ENCODE results near the gene CNTNAP2. TPM values are rescaled to one million over a fixed set of nuclear protein-coding genes. Genes with fewer than 3 reads are reported as not detected.

CNTNAP2 gene
- total and polyA plus RNA-seq, 3 donors from 2014 or later: 4.3 to 6.1 (median 4.4) TPM

GRCh38 chr7:147161405-147161804, 1044.8 kb downstream of the CNTNAP2 start:
- no peak overlapping the region for H3K27ac ChIP-seq
- H3K9me3 ChIP-seq: no peaks in the 10 kb centered on the region
- H3K36me3 ChIP-seq (ENCODE audit: low read depth, missing control alignments): no peaks in the 10 kb centered on the region
- H3K27me3 ChIP-seq: no peaks in the 10 kb centered on the region
- 95 to 100% methylated on average over 1 of the region's 1 CpG for WGBS, 2 donors
- DNase-seq: no peak
- intact Hi-C loops (cut with DNase I; ENCODE audit: low total_unique reads): no loop called here
- no peaks in the 10 kb centered on the region for H3K4me1 ChIP-seq
- TF ChIP-seq CTCF (IDR thresholded peaks at IDR 0.05): no peak
- TF ChIP-seq POLR2A (IDR thresholded peaks at IDR 0.05): no peak
- H3K4me3 ChIP-seq: no peak overlapping the region

DNA sequence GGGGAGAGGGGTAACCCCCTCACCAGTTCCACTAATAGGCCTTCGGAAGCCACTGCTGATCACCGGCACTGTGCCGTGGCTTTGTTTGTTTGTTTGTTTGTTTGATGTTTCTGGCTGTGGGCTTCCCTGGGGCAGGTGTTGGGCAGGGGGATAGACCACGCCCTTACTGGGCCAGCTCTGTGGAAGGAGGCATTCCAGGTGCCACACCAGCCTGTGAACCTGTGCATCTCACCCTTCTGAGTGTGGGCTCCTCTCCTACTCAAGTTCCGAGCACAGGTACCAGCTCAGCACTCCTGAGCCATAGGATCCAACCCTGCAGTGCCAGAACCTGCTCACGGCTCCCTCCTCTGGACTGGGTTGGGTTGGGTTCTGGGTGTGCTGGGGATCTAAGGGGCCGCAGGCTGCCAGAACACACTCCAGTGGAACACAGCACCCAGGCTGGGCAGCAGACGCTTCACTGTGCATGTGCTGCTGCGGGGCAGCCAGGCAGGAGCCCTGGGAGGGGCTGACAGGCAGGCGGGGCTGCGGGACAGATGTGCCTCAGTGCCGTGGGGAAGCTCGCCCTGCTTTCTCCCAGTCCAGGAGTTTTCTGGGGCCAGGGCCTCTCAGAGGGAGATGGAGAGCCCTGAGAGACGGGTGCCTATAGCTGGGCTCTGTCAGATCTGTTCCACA, 1053.9 kb downstream of the CNTNAP2 start:
- TF ChIP-seq CTCF (IDR thresholded peaks at IDR 0.05) (no peak), POLR2A (IDR thresholded peaks at IDR 0.05) (no peak)
- Histone ChIP-seq H3K36me3 (ENCODE audit: low read depth, missing control alignments) (no peaks in the 10 kb centered on the region), H3K4me1 (no peaks in the 10 kb centered on the region), H3K9me3 (no peaks in the 10 kb centered on the region), H3K27ac (no peak overlapping the region), H3K27me3 (no peaks in the 10 kb centered on the region), H3K4me3 (no peak overlapping the region)
- WGBS, 2 donors: 61 to 84% methylated on average over 4 to 13 of the region's 14 CpGs
- intact Hi-C loops (cut with DNase I; ENCODE audit: low total_unique reads): no loop called here
- no peak for DNase-seq

GRCh38 chr7:147171013-147171391, 1054.4 kb downstream of the CNTNAP2 start:
- H3K4me3 ChIP-seq: no peak overlapping the region
- H3K4me1 ChIP-seq: no peaks in the 10 kb centered on the region
- H3K36me3 ChIP-seq (ENCODE audit: low read depth, missing control alignments): no peaks in the 10 kb centered on the region
- no peak overlapping the region for H3K27ac ChIP-seq
- H3K27me3 ChIP-seq: no peaks in the 10 kb centered on the region
- TF ChIP-seq CTCF (IDR thresholded peaks at IDR 0.05) (no peak), POLR2A (IDR thresholded peaks at IDR 0.05) (no peak)
- 65 to 73% methylated on average over 6 of the region's 6 CpGs for WGBS, 2 donors
- intact Hi-C loops (cut with DNase I; ENCODE audit: low total_unique reads): no loop called here
- H3K9me3 ChIP-seq: no peaks in the 10 kb centered on the region
- no peak for DNase-seq

GRCh38 chr7:147173883-147174282, 1057.3 kb downstream of the CNTNAP2 start:
- intact Hi-C loops (cut with DNase I; ENCODE audit: low total_unique reads): no loop called here
- no peak overlapping the region for H3K4me3 ChIP-seq
- no peak for TF ChIP-seq POLR2A (IDR thresholded peaks at IDR 0.05)
- TF ChIP-seq CTCF (IDR thresholded peaks at IDR 0.05): no peak

DNA sequence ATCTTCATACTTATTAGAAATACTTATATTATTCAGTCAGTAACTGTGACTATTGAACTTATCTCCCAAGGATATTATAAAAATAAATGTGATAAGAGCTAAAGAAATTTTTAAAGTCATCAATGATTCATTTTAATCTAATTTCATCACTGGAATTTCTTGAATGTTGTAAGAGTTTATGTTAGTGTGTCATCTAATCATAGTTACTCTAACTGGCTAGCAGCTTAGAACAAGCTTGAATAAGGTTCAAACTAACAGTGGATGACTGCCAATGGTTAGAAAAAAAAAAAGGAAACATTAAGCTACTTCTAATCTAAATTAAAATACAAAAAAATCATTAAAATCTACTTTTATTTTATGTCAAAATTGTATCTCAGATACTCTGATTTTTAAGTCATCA, 1066.3 kb downstream of the CNTNAP2 start:
- no peak for TF ChIP-seq CTCF (IDR thresholded peaks at IDR 0.05)
- TF ChIP-seq POLR2A (IDR thresholded peaks at IDR 0.05): no peak
- no peak overlapping the region for H3K4me3 ChIP-seq
- no peak overlapping the region for H3K27ac ChIP-seq
- H3K27me3 ChIP-seq: no peaks in the 10 kb centered on the region
- intact Hi-C loops (cut with DNase I; ENCODE audit: low total_unique reads): no loop called here
- no peak for DNase-seq
- no peaks in the 10 kb centered on the region for H3K9me3 ChIP-seq
- no peaks in the 10 kb centered on the region for H3K36me3 ChIP-seq (ENCODE audit: low read depth, missing control alignments)
- H3K4me1 ChIP-seq: no peaks in the 10 kb centered on the region

More at GRCh38 chr7:147173883-147174282, 1057.3 kb downstream of the CNTNAP2 start:
- no peak overlapping the region for H3K27ac ChIP-seq
- no peaks in the 10 kb centered on the region for H3K27me3 ChIP-seq
- no peaks in the 10 kb centered on the region for H3K36me3 ChIP-seq (ENCODE audit: low read depth, missing control alignments)
- no peaks in the 10 kb centered on the region for H3K9me3 ChIP-seq
- H3K4me1 ChIP-seq: no peaks in the 10 kb centered on the region
- DNase-seq: no peak

Measured in testis (tissue), 3 donors.